H1 (cell line): ENCODE measurements around the gene LAMC1. TPM values are rescaled to one million over a fixed set of nuclear protein-coding genes. Genes with fewer than 3 reads are reported as not detected.

ENCODE experiments used
- CTCF ChIA-PET: fragments of 300-600 bp; sonication (Branson Sonifier 250); formaldehyde crosslinking; loops from one replicate; lab custom pipeline; 2021; ENCODE audit not compliant: partially characterized antibody; lab: Charles Lee
- POLR2A ChIA-PET: fragments of 300-600 bp; sonication (Branson Sonifier 250); formaldehyde crosslinking; loops from one replicate; lab custom pipeline; 2021; ENCODE audit warnings: inconsistent platforms; ENCODE audit not compliant: partially characterized antibody; lab: Charles Lee
- DNase-seq, 2 experiments: peaks; one replicate each; pipeline versions ENCODE4 v3.0.0 to v3.0.0-alpha.2; 2010 to 2022; ENCODE audit warnings: low spot score in 2 of 2, low read depth in 1 of 2, mixed read lengths in 1 of 2
- FAIRE-seq: peaks from 2 replicates; lab custom pipeline; 2011; peaks lifted over from hg19 to GRCh38; lab: Jason Lieb, UNC
- H2AFZ ChIP-seq: 2 replicates; pipeline ENCODE4 v1.8.1; 2012; ENCODE audit warnings: low read length, inconsistent platforms
- H2AK5ac ChIP-seq: 2 replicates; pipeline ENCODE4 v1.6.1; 2013; ENCODE audit warnings: low read depth, low read length
- H2BK120ac ChIP-seq: replicated peaks from 2 replicates; pipeline ENCODE3; 2013; ENCODE audit warnings: low read depth, low read length, inconsistent platforms
- H2BK12ac ChIP-seq: 2 replicates; pipeline ENCODE4 v1.6.1; 2013; ENCODE audit warnings: low read depth, low read length
- H2BK15ac ChIP-seq: 2 replicates; pipeline ENCODE4 v1.6.1; 2013; ENCODE audit warnings: low read length
- H2BK20ac ChIP-seq: 2 replicates; pipeline ENCODE4 v1.6.1; 2013; ENCODE audit warnings: low read length
- H2BK5ac ChIP-seq: 2 replicates; pipeline ENCODE4 v1.6.1; 2013; ENCODE audit warnings: low read depth, low read length
- H3K14ac ChIP-seq: 2 replicates; pipeline ENCODE4 v1.6.1; 2013; ENCODE audit warnings: inconsistent platforms; ENCODE audit not compliant: insufficient read length
- H3K18ac ChIP-seq: 2 replicates; pipeline ENCODE4 v1.6.1; 2013; ENCODE audit warnings: low read length; ENCODE audit errors: extremely low read depth
- H3K23ac ChIP-seq: 2 replicates; pipeline ENCODE4 v1.6.1; 2013; ENCODE audit warnings: inconsistent platforms; ENCODE audit not compliant: insufficient read length
- H3K23me2 ChIP-seq: 2 replicates; pipeline ENCODE4 v1.6.1; 2013; ENCODE audit warnings: low read depth, low read length
- H3K27ac ChIP-seq: 2 replicates; pipeline ENCODE4 v1.6.1; 2011; ENCODE audit warnings: low read depth, low read length, inconsistent platforms
- H3K27me3 ChIP-seq, 4 experiments: replicated peaks in 1 of 4; 1 replicate in 1 of 4; 2 replicates in 3 of 4; pipeline versions ENCODE4 v1.6.1 to v1.8.1; 2011 to 2013; ENCODE audit warnings: low read length in 3 of 4, mild to moderate bottlenecking in 3 of 4, inconsistent platforms in 2 of 4, mixed read lengths in 2 of 4, moderate library complexity in 1 of 4; ENCODE audit not compliant: control insufficient read depth in 3 of 4, insufficient read depth in 3 of 4; ENCODE audit errors: extremely low read depth in 1 of 4
- H3K36me3 ChIP-seq, 4 experiments: 2 replicates each; pipeline versions ENCODE4 v1.6.1 to v1.8.1; 2011 to 2013; ENCODE audit warnings: mild to moderate bottlenecking in 4 of 4, low read length in 3 of 4, moderate library complexity in 2 of 4, control low read depth in 1 of 4, inconsistent platforms in 1 of 4; ENCODE audit not compliant: insufficient read depth in 4 of 4, control insufficient read depth in 2 of 4
- H3K4ac ChIP-seq: replicated peaks from 2 replicates; pipeline ENCODE3; 2013; ENCODE audit warnings: low read length, low read depth, mixed read lengths, inconsistent platforms; ENCODE audit not compliant: insufficient read length
- H3K4me1 ChIP-seq, 4 experiments: replicated peaks in 1 of 4; 1 replicate in 1 of 4; 2 replicates in 3 of 4; pipeline versions ENCODE4 v1.6.1 to v1.8.1; 2011 to 2013; ENCODE audit warnings: low read length in 3 of 4, inconsistent platforms in 2 of 4, mixed read lengths in 1 of 4; ENCODE audit not compliant: insufficient read depth in 4 of 4, control insufficient read depth in 3 of 4
- H3K4me2 ChIP-seq, 2 experiments: 2 replicates each; pipeline versions ENCODE4 v1.6.1 to v1.8.1; 2011 to 2013; ENCODE audit warnings: low read depth in 2 of 2, low read length in 2 of 2, control low read depth in 1 of 2, inconsistent platforms in 1 of 2, mild to moderate bottlenecking in 1 of 2; ENCODE audit not compliant: insufficient read depth in 1 of 2
- H3K4me3 ChIP-seq, 4 experiments: fragments of 200-600, 300-600 bp in 1 of 4; sonication (generic), shearing (Covaris generic), sonication (Bioruptor Twin) in 1 of 4; 2 replicates each; pipeline versions ENCODE4 v1.5.1 to v1.8.1; 2011 to 2016; ENCODE audit warnings: low read length in 4 of 4, low read depth in 3 of 4, control low read depth in 2 of 4, inconsistent platforms in 2 of 4, mild to moderate bottlenecking in 2 of 4, mixed read lengths in 1 of 4, moderate library complexity in 1 of 4; ENCODE audit not compliant: insufficient read depth in 2 of 4; ENCODE audit errors: extremely low read depth in 1 of 4
- H3K56ac ChIP-seq: replicated peaks from 2 replicates; pipeline ENCODE3; 2013; ENCODE audit warnings: low read depth, mild to moderate bottlenecking, mixed read lengths, low read length, inconsistent platforms; ENCODE audit not compliant: insufficient read length
- H3K79me1 ChIP-seq: 2 replicates; pipeline ENCODE4 v1.6.1; 2013; ENCODE audit warnings: low read depth, low read length, control low read depth
- H3K79me2 ChIP-seq, 2 experiments: 2 replicates each; pipeline versions ENCODE4 v1.6.1 to v1.8.1; 2012 to 2013; ENCODE audit warnings: low read length in 2 of 2, mild to moderate bottlenecking in 2 of 2, inconsistent platforms in 1 of 2; ENCODE audit not compliant: insufficient read depth in 2 of 2, control insufficient read depth in 1 of 2
- H3K9ac ChIP-seq, 4 experiments: replicated peaks in 1 of 4; 1 replicate in 1 of 4; 2 replicates in 3 of 4; pipeline versions ENCODE4 v1.6.1 to v1.8.1; 2011 to 2013; ENCODE audit warnings: low read depth in 3 of 4, low read length in 3 of 4, control low read depth in 2 of 4, mild to moderate bottlenecking in 2 of 4, moderate library complexity in 2 of 4, inconsistent platforms in 1 of 4; ENCODE audit errors: extremely low read depth in 1 of 4
- H3K9me3 ChIP-seq, 2 experiments: 2 replicates each; pipeline versions ENCODE4 v1.6.1 to v1.8.1; 2012 to 2013; ENCODE audit warnings: mild to moderate bottlenecking in 2 of 2, moderate library complexity in 2 of 2, control low read depth in 1 of 2, inconsistent platforms in 1 of 2, low read depth in 1 of 2, low read length in 1 of 2, mixed read lengths in 1 of 2; ENCODE audit not compliant: insufficient read depth in 2 of 2
- H4K20me1 ChIP-seq, 2 experiments: replicated peaks in 1 of 2; 2 replicates each; pipeline versions ENCODE3 to v1.8.1; 2011 to 2013; ENCODE audit warnings: inconsistent platforms in 2 of 2, low read length in 2 of 2, mild to moderate bottlenecking in 1 of 2; ENCODE audit not compliant: insufficient read depth in 2 of 2, control insufficient read depth in 1 of 2
- H4K5ac ChIP-seq: 2 replicates; pipeline ENCODE4 v1.6.1; 2013; ENCODE audit warnings: low read length, low read depth, mixed read lengths, inconsistent platforms; ENCODE audit not compliant: insufficient read length
- H4K8ac ChIP-seq: 2 replicates; pipeline ENCODE4 v1.8.0; 2013; ENCODE audit warnings: mild to moderate bottlenecking, moderate library complexity, low read length, inconsistent platforms; ENCODE audit not compliant: insufficient read depth; ENCODE audit errors: extremely low read depth
- H4K91ac ChIP-seq: replicated peaks from 2 replicates; pipeline ENCODE3; 2013; ENCODE audit warnings: low read length, mixed read lengths, inconsistent platforms; ENCODE audit not compliant: insufficient read length
- SRF ChIP-seq: IDR thresholded peaks from 2 replicates; pipeline ENCODE4 v1.6.1; 2011; ENCODE audit warnings: mild to moderate bottlenecking, low read depth, low read length, moderate library complexity
- WGBS, 2 experiments: shearing (Covaris generic) in 1 of 2; methylation state at CpG; one replicate each; pipeline versions ENCODE4 v1.1.6 to v1.1.7; 2013 to 2015; ENCODE audit warnings: low lambda C conversion rate in 2 of 2, mixed read lengths in 2 of 2, inconsistent platforms in 1 of 2, low coverage in 1 of 2, missing lambda C conversion rate in 1 of 2; ENCODE audit not compliant: insufficient replicate concordance in 2 of 2, insufficient coverage in 1 of 2, insufficient read length in 1 of 2; ENCODE audit errors: extremely low coverage in 1 of 2, missing lambda C conversion rate in 1 of 2; 5-methylcytosine and 5-hydroxymethylcytosine counted together
- polyA plus RNA-seq, 7 experiments: library from polyadenylated mRNA; depleted of rRNA in 3 of 7; stranded (reverse) in 5 of 7; unstranded in 2 of 7; fragments of >200 nt in 5 of 7; fragments of 200-250 nt in 2 of 7; gene quantifications; 1 replicate in 5 of 7; 2 replicates in 1 of 7; 4 replicates in 1 of 7; pipeline versions ENCODE4 v1.2.1 to v1.2.3, GENCODE V29; 2011 to 2013; ENCODE audit warnings: missing spikeins in 2 of 7, mixed read lengths in 2 of 7
- total RNA-seq: library from RNA; stranded (reverse); fragmentation: NEBNext Ultra II Directional; extraction: Animal tissue kit (Norgen Biotek cat#: 25700); gene quantifications from 2 replicates; pipeline ENCODE4 v1.2.1, GENCODE V29; 2021

Gene LAMC1
- total and polyA plus RNA-seq, 2 of the 8 experiments (the other 6 are each of a cell fraction or from before 2014, with no cell fraction given), result 47.6 to 90.3 TPM

- Histone ChIP-seq H3K23ac (no peak overlapping the region), H2BK20ac (no peak overlapping the region), H3K4me3 (no peak overlapping the region), H2AFZ (no peak overlapping the region), H3K18ac (no peak overlapping the region), H4K8ac (no peak overlapping the region), H2BK120ac (no peak overlapping the region), H3K4me1 (no peaks in the 10 kb centered on the region), H3K27me3 (no peaks in the 10 kb centered on the region), H3K4me2 (no peak overlapping the region), H2BK5ac (no peak overlapping the region), H3K14ac (no peak overlapping the region), H3K9me3 (no peaks in the 10 kb centered on the region), H3K79me2 (no peaks in the 10 kb centered on the region; a peak in 1 of 4 replicates), H4K20me1 (peaks cover 0 to 3% of the 10 kb centered on the region in 2 experiments), H4K91ac (no peak overlapping the region), H2AK5ac (no peak overlapping the region), H3K4ac (no peak overlapping the region), H3K56ac (no peak overlapping the region), H3K79me1 (no peaks in the 10 kb centered on the region), H3K27ac (no peak overlapping the region), H2BK15ac (no peak overlapping the region), H4K5ac (no peak overlapping the region), H3K9ac (no peak overlapping the region; a peak in 1 of 7 replicates), H3K36me3 (peaks cover 9 to 50% (median 29%) of the 10 kb centered on the region in 4 experiments), H2BK12ac (no peak overlapping the region), H3K23me2 (no peaks in the 10 kb centered on the region)
- TF ChIP-seq SRF, result no peak
- ChIA-PET POLR2A (no interaction called here), CTCF (no interaction called here)
- FAIRE-seq (no peak), DNase-seq (no peak)
- WGBS, 2 experiments, result 95% methylated on average over 2 of the region's 2 CpGs; no CpG with 5 or more reads in 1 of the 2 experiments
Measured at GRCh38 chr1:183124259-183124658, 101.0 kb downstream of the LAMC1 start.
